ENCODE measurements around the gene ZBED6. TPM values are rescaled to one million over a fixed set of nuclear protein-coding genes. Genes with fewer than 3 reads are reported as not detected.
A peak's percentile ranks its signal among the peaks of the same experiment; 100 is the strongest.

ZBED6 gene
- total RNA-seq, 2 experiments from 2014 or later, result 12.2 to 32.1 TPM

GRCh38 chr1:203772836-203773235, 22.6 kb upstream of the ZBED6 start:
- no peak for DNase-seq (ENCODE audit: low spot score)
- Histone ChIP-seq H4K20me1 (ENCODE audit: insufficient read depth, low read length) (no peaks in the 10 kb centered on the region; the same call in 1 of the 2 replicates), H3K9me3 (ENCODE audit: low read length) (no peaks in the 10 kb centered on the region), H2AFZ (ENCODE audit: low read length) (no peak overlapping the region), H3K9me2 (ENCODE audit: insufficient read depth, low read length) (no peaks in the 10 kb centered on the region), H3K4me3 (ENCODE audit: low read depth, low read length, poor library complexity, severe bottlenecking) (no peak overlapping the region), H3K4me2 (ENCODE audit: low read length) (no peak overlapping the region), H3K4me1 (ENCODE audit: insufficient read depth, low read length, poor library complexity, severe bottlenecking) (peaks cover 17% of the 10 kb centered on the region), H3K79me2 (ENCODE audit: insufficient read depth, low read depth, low read length) (peaks cover 11% of the 10 kb centered on the region; the same call in 1 of the 2 replicates), H3K36me3 (ENCODE audit: insufficient read depth, low read length) (peaks cover 89% of the 10 kb centered on the region), H3K27ac (ENCODE audit: low read depth, low read length, poor library complexity, severe bottlenecking) (no peak overlapping the region)
- TF ChIP-seq CTCF (conservative IDR thresholded peaks at IDR 0.05; ENCODE audit: low read length) (no peak), EZH2phosphoT487 (IDR thresholded peaks at IDR 0.05; ENCODE audit: borderline replicate concordance, low read depth, low read length) (no peak)
- intact Hi-C loops (cut with micrococcal nuclease; ENCODE audit: unreplicated experiment), result no loop called here
- ChIA-PET CTCF (ENCODE audit: unreplicated experiment) (no interaction called here), POLR2A (interaction anchor here (0.9 kb wide), 1 partner anchor 9 kb away, joined by 3 read pairs; no protein-coding TSS in a partner anchor)
- no TSS peak for BruUV-seq (replicated peaks)

GRCh38 chr1:203776636-203777035, 18.8 kb upstream of the ZBED6 start:
- H3K4me3 ChIP-seq (ENCODE audit: low read depth, low read length, poor library complexity, severe bottlenecking), result no peak overlapping the region
- TSS peak; percentile 62 for BruUV-seq (replicated peaks)
- peaks cover 6% of the 10 kb centered on the region for H3K4me1 ChIP-seq (ENCODE audit: insufficient read depth, low read length, poor library complexity, severe bottlenecking)
- no peaks in the 10 kb centered on the region for H3K9me2 ChIP-seq (ENCODE audit: insufficient read depth, low read length)
- CTCF ChIA-PET (ENCODE audit: unreplicated experiment), result no interaction called here
- intact Hi-C loops (cut with micrococcal nuclease; ENCODE audit: unreplicated experiment), result loop anchor here (2.0 kb wide), 1 partner anchor 74 kb away; no protein-coding TSS in a partner anchor
- H2AFZ ChIP-seq (ENCODE audit: low read length), result no peak overlapping the region
- H3K27ac ChIP-seq (ENCODE audit: low read depth, low read length, poor library complexity, severe bottlenecking), result no peak overlapping the region
- H3K79me2 ChIP-seq (ENCODE audit: insufficient read depth, low read depth, low read length), result no peaks in the 10 kb centered on the region
- no peak for TF ChIP-seq EZH2phosphoT487 (IDR thresholded peaks at IDR 0.05; ENCODE audit: borderline replicate concordance, low read depth, low read length)
- peak; percentile 66; the same call in 1 of the 2 replicates for TF ChIP-seq CTCF (conservative IDR thresholded peaks at IDR 0.05; ENCODE audit: low read length)
- H3K4me2 ChIP-seq (ENCODE audit: low read length), result no peak overlapping the region
- H4K20me1 ChIP-seq (ENCODE audit: insufficient read depth, low read length), result no peaks in the 10 kb centered on the region
- POLR2A ChIA-PET, result interaction anchor here (1.0 to 3.9 kb wide), 3 partner anchors 9 to 35 kb away, joined by 4 to 19 read pairs (median 7); partner anchors contain the start of gene LAX1
- peaks cover 67% of the 10 kb centered on the region for H3K36me3 ChIP-seq (ENCODE audit: insufficient read depth, low read length)
- DNase-seq (ENCODE audit: low spot score), result peak; percentile 35
- no peaks in the 10 kb centered on the region for H3K9me3 ChIP-seq (ENCODE audit: low read length)

- H3K36me3 ChIP-seq (ENCODE audit: insufficient read depth, low read length), result peaks cover 58% of the 10 kb centered on the region
- intact Hi-C loops (cut with micrococcal nuclease; ENCODE audit: unreplicated experiment), result loop anchor here (2.0 kb wide), 1 partner anchor 75 kb away; no protein-coding TSS in a partner anchor
- POLR2A ChIA-PET, result interaction anchor here (3.9 kb wide), 1 partner anchor 12 kb away, joined by 19 read pairs; the partner anchor contains the start of gene LAX1
These were observed 17.8 kb upstream of the ZBED6 start for GRCh38 chr1:203777596-203777995.

More at GRCh38 chr1:203777596-203777995, 17.8 kb upstream of the ZBED6 start:
- Histone ChIP-seq H3K4me3 (ENCODE audit: low read depth, low read length, poor library complexity, severe bottlenecking) (no peak overlapping the region), H3K79me2 (ENCODE audit: insufficient read depth, low read depth, low read length) (no peaks in the 10 kb centered on the region), H3K4me1 (ENCODE audit: insufficient read depth, low read length, poor library complexity, severe bottlenecking) (peaks cover 6% of the 10 kb centered on the region), H3K27ac (ENCODE audit: low read depth, low read length, poor library complexity, severe bottlenecking) (no peak overlapping the region), H3K4me2 (ENCODE audit: low read length) (no peak overlapping the region), H3K9me3 (ENCODE audit: low read length) (no peaks in the 10 kb centered on the region), H2AFZ (ENCODE audit: low read length) (no peak overlapping the region), H3K9me2 (ENCODE audit: insufficient read depth, low read length) (no peaks in the 10 kb centered on the region), H4K20me1 (ENCODE audit: insufficient read depth, low read length) (no peaks in the 10 kb centered on the region)
- no peak for DNase-seq (ENCODE audit: low spot score)
- BruUV-seq (replicated peaks), result no TSS peak
- TF ChIP-seq EZH2phosphoT487 (IDR thresholded peaks at IDR 0.05; ENCODE audit: borderline replicate concordance, low read depth, low read length), result no peak
- no peak for TF ChIP-seq CTCF (conservative IDR thresholded peaks at IDR 0.05; ENCODE audit: low read length)
- CTCF ChIA-PET (ENCODE audit: unreplicated experiment), result no interaction called here

Measured in OCI-LY7 (cell line).